ENCODE results near the gene PELI1. TPM values are rescaled to one million over a fixed set of nuclear protein-coding genes. Genes with fewer than 3 reads are reported as not detected.

Gene PELI1
- total and polyA plus RNA-seq, 2 of the 8 experiments (the other 6 are each of a cell fraction or from before 2014, with no cell fraction given): 21.8 to 57.1 TPM

- TF ChIP-seq SAP30 (IDR thresholded peaks at IDR 0.05; ENCODE audit: insufficient read depth, insufficient replicate concordance, low read length) (no peak), HDAC6 (IDR thresholded peaks at IDR 0.05; ENCODE audit: low read depth, low read length) (no peak), E2F6 (IDR thresholded peaks at IDR 0.05) (no peak), BRCA1 (IDR thresholded peaks at IDR 0.05; ENCODE audit: low read depth, low read length) (no peak), SIX5 (IDR thresholded peaks at IDR 0.05; ENCODE audit: low read depth, low read length) (no peak), CREB1 (IDR thresholded peaks at IDR 0.05) (no peak)
Measured at GRCh38 chr2:64173156-64174135, 29.2 kb upstream of the PELI1 start (continued).
